GM23248 (cell line): ENCODE data around the gene IGLON5.

Source experiments
- EZH2 ChIP-seq: fragments of 200-600 bp; sonication (generic); IDR thresholded peaks from 2 replicates; pipeline ENCODE4 v1.6.1; 2018; ENCODE audit warnings: antibody characterized with exemption, mild to moderate bottlenecking; ENCODE audit not compliant: insufficient read depth, poor library complexity, severe bottlenecking
- EZH2phosphoT487 ChIP-seq: fragments of 200-600 bp; sonication (generic); IDR thresholded peaks from 2 replicates; pipeline ENCODE4 v1.6.1; 2018; ENCODE audit warnings: antibody characterized with exemption, moderate library complexity, mild to moderate bottlenecking, low read depth; ENCODE audit not compliant: insufficient read depth

DNA sequence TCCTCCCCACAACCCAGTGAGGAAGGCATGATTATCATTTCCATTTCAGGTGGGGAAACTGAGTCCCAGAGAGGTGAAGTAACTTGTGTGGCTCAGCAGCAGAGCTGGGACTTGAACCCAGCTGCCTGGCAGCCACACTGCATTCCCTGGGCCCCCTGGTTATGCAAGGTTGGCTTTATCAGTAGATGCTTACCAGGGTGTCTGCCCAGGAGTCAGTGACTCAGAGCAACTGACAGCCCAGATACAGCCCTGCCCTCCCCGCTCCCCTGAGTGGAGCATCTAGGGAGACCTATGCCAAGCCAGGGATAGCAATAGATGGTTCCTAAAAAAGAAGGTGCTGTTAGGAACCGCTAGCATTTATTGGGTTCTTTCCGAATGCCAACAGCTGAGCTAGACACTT lies 5.9 kb downstream of the IGLON5 start:
- TF ChIP-seq EZH2 (no peak), EZH2phosphoT487 (no peak)
